NCI-H2029 (cell line): Measurements from ENCODE around the gene IFNL4.
A peak's percentile ranks its signal among the peaks of the same experiment; 100 is the strongest.
"Not testable (repeated sequence)": the region's sequence is repeated elsewhere in the genome, so short reads cannot be mapped to it uniquely, and the experiment has no call there.

ENCODE experiments used
- DNase-seq: peaks from one replicate; lab custom pipeline; 2025; lab: John Stamatoyannopoulos, UW

Gene IFNL4

DNA sequence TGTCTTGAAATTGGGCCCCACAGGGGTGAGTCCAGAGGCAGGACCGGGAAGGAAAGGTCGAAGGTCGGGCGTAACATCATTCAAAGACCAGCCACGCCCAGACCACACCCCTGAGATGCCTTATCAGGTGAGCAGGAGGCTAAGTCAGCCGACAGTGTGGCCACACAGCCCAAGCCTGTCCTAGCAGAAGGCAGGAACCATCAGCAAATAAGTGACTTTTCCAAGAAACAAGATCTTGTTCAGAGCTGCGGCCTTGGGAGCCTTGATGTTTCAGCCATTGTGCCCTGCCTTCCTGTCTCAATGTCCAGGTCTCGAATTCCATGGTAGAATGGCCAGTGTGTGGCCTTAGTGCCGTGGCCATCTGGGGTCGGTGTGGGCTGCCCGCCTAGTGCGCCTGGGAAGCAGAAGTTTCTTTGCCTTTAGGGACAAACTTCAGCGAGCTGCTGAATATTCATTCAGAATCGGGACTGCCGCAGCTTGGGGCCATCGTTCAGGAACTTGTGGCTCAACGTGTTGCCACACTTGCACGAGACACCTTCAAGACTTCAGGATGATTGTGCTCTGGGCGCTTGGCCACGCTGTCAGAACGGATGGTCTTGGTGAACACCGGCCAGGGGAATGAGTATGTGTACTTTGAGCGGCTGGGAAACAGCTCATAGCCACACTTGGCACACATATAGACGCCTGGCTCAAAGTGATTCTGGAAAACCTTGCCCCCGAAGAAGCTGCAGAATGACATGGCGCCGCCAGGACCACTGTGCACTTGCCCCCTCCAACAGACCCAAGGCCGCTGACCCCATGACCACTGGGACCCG lies 6.1 kb upstream of the IFNL4 start:
- DNase-seq: no peak

DNA sequence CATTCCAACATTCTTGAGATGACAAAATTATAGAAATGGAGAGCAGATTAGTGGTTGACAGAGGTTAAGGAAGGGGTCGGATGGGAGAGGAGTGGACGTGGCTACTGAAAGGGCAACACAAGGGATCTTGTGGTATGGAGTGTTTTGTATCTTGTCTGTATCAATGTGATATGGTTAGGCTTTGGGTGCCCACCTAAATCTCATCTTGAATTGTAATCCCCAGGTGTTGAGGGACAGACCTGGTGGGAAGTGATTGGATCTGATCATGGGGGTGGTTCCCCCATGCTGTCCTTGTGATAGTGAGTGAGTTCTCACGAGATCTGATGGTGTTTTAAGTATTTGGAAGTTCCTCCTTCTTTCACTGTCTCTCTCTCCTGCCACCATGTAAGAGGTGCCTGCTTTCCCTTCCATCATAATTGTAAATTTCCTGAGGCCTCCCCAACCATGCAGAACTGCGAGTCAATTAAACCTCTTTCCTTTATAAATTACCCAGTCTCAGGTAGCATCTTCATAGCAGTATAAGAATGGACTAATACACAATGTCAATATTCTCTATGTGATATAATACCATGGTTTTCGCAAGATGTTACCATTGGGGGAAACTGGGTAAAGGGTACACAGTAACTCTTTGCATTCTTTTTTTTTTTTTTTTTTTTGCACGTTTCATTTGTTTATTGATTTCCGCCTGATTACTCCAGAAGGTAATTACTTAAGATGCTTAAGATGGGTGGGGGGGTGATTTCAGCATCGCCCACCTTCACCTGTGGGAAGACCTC lies 4.9 kb upstream of the IFNL4 start:
- DNase-seq: no peak

DNA sequence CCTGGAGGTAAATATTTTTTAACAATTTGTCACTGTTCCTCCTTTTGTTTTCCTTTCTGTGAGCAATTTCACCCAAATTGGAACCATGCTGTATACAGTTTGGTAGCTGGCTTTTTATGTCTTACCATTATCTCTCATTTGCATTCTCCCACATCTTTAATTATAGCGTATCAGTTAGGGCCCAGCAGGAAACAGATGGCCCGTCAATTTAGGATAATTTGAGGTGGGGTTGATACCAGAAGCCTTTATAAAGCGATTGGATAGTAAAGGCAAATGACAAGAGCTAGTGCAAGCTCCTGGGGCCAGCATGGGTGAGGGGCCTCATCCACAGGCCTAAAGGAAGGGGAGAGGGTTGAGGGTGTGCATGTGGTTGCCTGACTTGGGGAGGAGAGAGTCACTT lies 3.8 kb upstream of the IFNL4 start:
- no peak for DNase-seq

DNA sequence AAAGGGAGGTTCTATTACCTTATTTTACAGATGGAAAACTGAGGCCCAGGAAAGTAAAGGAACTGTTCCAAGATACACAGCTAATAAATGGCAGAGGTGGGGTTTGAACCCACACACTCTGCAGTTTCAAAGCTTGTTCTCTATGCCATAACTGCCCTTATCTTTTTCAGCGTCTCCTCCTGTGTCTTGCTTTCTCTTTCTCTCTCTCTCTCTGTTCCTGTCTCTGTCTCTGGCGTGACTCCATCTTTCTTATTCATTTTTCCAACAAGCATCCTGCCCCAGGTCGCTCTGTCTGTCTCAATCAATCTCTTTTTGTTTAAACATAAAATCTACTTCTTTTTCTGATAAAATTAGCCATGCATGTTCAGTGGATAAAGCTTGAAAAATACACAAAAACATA lies 3.2 kb upstream of the IFNL4 start:
- no peak for DNase-seq

DNA sequence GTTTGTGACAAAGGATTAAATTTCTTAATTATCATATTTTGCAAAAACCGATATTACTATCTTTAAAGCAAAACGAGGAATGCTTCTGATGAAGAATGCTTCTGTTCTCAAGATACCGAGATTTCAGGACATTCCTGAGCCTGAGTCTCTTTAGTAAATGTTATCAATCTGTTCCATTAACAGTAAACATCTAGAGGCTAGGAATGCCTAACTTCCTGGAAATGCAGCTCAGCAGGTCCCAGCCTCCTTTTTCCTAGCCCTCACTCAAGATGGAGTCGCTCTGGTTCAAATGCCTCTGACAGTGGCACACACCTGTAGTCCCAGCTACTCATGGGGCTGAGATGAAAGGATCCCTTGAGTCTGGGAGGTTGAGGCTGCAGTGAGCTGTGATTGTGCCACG lies 2.4 kb upstream of the IFNL4 start:
- no peak for DNase-seq

DNA sequence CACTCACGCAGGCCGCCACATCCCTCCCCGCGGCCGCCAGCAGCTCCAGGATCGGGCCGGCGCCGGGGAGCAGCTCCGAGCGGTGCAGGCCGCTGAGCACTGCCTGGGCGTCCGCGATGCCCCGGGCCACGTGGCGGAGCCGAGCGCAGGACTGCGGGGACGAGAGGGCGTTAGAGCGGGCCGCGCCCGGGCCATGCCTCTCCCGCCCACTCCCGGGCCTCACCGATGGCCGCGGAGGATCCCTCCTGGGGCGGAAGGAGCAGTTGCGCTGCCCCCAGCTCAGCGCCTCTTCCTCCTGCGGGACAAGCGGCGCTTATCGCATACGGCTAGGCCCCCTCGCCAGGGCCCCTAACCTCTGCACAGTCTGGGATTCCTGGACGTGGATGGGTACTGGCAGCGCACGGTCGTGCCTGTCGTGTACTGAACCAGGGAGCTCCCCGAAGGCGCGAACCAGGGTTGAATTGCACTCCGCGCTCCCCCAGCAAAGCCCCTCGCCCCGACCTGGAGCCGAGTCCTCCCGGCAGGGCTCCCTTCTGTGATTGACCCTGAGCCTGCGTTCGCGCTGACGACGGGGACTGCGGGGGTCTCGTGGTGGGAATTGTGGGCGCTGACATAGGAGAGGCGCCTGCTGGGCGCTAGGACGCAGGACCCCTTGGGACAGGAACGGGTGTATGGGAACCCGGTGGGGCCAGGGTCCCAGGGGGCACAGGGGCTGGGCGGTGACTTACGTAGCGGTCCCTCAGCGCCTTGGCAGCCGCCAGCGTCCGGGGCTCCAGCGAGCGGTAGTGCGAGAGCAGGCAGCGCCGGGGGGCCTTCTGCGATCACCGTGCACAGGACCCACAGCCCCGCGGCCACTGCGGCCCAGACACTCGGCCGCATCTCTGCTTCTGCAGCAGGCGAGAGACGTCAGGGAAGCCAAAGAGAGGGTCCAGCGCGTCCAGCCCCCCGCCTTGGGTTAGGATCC lies 673 bp downstream of the IFNL4 start:
- no peak for DNase-seq

DNA sequence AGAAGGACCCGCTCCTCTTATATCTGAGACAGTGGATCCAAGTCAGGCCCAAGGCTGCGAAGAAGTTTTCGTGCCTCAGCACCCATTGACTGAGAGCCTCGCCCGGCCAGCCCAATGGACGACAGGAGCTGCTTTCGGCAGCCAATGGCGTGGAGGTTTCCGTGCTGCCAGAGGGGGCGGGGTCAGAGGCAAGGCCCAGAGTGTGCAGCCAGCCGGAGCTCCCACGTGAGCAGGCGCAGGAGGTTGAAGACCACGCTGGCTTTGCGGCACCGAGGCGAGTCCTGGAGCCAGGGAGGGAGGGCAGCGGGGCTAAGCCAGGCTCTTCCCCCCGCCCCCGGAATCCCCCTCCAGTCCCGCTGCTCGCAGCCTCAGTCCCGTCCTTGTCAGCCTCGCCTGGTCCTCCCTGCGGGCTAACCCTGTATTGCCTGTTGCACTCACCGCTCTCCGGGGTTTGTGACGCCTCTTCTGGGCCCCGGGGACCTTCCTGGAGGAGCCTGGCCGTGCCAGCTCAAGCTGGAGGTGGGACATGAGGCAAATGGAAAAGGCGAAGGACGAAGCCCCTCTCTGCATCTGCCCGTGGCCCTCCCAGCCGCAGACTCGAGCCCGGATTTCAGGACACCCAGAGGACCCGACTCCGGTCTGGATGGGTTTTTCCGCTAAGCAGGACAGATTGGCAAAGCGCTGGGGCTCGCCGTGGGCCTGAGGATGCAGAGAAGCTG lies 1.5 kb downstream of the IFNL4 start:
- DNase-seq: no peak

DNA sequence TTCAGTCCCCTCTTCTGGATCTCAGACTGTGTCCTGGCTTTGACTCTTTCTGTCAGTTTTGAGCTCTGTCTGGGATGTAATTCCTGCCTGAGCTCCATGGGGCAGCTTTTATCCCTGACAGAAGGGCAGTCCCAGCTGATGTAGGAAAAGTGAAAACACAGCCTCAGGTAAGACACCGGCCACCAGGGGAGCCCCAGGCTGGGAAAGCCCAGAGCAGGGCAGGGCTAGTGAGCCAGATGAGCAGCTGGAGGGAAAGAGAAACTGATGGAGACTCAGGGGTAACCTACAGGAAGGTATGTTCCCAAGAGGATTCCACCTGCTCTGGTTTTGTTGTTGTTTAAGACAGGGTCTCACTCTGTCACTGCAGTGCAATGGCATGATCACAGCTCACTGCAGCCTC lies 3.5 kb downstream of the IFNL4 start:
- not testable (repeated sequence) for DNase-seq

DNA sequence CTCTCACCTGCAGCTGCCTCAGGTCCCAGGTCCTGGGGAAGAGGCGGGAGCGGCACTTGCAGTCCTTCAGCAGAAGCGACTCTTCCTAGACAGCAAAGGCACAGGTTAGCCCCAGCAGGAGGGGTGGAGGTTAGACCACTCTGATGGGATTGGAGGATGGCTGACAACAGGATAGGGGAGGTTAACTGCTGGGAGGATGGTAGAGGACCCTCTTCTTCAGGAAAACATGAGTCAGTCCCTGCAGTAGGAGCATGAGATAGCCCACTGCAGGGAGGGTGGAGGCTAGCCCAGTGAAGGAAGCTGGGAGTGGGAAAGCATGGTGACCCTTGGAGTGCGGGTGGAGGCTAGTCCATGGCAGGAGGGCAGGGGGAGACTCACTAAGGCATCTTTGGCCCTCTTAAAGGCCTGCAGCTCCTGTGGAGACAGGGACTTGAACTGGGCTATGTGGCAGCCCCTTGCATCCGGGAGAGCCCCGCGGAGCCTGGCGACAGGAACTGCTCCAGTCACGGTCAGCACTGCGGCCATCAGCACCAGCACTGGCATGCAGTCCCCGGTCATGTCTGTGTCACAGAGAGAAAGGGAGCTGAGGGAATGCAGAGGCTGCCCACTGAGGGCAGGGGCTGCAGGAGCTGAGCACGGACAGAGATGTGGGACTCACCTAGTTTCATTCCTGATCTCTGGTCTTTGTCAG lies 4.1 kb downstream of the IFNL4 start, which contains the start of gene IFNL3:
IFNL3 (minus strand) TSS at position 597 of the 691 bp plus-strand sequence; CDS start at position 558, 39 bp downstream.
- DNase-seq: not testable (repeated sequence)

DNA sequence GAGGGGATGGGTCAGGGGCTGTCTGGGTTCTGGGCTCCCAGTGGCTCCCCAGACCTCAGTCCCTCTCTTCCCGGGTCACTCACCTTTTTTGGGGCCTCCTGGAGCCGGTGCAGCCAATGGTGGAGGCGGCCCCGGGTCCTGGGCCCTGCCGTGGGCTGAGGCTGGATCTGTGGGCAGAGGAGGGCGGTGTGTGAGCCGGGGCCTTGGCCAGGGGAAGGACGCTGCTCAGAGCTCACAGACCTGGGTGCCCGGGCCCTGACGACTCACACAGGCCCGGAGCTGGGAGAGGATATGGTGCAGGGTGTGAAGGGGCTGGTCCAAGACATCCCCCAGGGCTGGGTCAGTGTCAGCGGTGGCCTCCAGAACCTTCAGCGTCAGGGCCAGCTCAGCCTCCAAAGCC lies 4.9 kb downstream of the IFNL4 start:
- DNase-seq: not testable (repeated sequence)

DNA sequence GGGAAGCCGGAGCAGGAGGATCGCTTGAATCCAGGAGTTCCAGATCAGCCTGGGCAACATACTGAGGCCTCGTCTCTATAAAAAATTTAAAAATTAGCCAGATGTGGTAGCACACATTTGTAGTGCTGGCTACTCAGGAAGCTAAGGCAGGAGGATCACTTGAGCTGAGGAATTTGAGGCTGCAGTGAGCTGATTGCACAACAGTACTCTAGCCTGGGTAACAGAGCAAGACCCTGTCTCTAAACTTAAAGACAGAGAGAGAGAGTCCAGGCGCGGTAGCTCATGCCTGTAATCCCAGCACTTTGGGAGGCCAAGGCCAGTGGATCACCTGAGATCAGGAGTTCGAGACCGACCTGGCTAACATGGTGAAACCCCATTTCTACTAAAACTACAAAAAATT lies 8.2 kb downstream of the IFNL4 start:
- DNase-seq: no peak

DNA sequence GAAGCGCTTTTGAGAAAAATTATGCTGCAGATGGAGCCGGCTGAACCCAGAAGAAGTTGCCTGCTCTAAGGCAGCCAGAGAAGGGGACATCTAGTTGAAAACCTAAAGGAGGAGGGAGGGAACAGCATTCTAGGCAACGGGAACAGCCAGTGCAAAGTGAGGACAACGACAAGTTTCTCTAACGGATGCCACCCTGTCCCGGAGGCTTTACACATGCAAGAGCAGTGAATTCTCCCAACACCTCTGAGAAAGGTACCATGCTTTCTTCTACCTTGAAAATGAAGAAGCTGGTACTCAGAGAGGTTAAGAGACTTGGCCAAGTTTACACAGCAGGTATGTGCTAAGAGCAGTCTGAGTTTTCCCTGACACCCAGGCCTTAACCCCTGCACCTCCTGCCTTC lies 9.7 kb downstream of the IFNL4 start:
- no peak for DNase-seq

DNA sequence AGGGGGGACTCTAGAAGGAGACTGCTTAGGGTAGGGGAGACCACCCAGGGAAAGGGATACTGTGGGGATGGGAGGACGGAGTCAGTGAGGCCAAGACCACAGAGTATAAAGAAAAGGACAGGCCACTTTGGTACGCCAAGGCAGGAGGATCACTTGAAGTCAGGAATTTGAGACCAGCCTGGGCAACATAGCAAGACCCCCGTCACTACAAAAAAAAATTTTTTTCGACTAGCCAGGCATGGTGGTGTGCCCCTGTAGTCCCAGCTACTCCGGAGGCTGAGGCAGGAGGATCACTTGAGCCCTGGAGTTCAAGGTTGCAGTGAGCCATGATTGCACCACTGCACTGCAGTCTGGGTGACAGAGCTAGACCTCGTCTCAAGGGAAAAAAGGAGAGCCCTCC lies 10.4 kb downstream of the IFNL4 start:
- DNase-seq: no peak

DNA sequence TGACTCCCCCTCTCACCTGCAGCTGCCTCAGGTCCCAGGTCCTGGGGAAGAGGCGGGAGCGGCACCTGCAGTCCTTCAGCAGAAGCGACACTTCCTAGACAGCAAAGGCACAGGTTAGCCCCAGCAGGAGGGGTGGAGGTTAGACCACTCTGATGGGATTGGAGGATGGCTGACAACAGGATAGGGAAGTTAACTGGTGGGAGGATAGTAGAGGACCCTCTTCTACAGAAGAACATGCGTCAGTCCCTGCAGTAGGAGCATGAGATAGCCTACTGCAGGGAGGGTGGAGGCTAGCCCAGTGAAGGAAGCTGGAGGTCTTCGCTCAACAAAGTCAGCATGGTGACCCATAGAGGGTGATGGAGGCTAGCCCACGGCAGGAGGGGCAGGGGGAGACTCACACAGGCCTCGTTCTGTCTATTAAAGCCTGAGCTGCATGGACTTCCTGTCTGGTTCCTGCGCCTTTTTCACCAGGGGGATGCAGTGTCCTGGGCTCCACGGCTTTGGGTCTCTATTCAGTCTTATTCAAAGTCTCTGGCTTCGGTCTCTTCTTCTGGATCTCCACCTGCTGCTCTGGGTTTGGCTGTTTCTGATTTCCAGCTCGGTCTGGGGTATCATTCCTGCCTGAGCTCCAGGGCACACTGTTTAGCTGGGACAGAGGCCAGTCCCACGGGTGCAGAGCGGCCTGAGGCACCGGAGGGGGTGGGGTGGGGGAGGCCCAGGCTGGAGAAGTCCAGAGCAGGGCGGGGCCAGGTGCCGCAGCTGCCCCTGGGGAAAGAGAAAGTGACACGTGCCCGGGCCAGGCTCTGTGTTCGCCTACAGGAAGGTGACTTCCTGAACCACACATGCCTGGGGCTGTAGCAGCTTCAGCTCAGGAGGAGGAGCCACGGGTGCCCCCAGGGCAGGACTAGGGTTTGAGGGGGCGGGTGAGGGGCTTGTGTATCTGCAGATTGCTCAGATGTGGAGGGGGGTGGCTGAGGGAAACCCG lies 11.2 kb downstream of the IFNL4 start:
- DNase-seq: peak; percentile 12

DNA sequence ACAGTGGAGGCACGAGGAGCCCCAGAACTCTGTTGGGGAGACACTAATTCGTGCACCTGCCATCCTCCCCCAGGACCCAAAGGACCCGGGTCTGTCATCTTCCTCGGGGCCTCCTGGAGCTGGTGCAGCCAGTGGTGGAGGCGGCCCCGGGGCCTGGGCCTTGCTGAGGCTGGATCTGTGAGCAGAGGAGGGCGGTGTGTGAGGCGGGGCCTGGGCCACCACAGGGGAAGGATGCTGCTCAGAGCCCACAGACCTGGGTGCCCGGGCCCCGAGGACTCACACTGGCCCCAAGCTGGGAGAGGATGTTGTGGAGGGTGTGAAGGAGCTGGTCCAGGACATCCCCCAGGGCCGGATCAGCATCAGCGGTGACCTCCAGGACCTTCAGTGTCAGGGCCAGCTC lies 12.1 kb downstream of the IFNL4 start:
- DNase-seq: no peak

DNA sequence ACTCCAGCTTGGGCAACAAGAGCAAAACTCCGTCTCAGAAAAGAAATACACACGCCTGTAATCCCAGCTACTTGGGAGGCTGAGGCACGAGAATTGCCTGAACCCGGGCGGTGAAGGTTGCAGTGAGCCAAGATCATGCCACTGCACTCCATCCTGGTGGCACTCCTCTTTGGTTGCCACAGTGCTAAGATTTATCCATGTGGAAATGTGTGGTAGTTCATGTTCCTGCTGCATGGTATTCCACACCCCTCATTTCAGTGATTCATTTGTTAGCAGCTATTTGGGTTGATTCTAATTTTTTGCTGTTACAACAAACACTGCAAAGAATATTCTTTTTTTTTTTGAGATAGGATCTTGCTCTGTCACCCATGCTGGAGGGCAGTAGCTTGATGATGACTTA lies 15.9 kb downstream of the IFNL4 start:
- DNase-seq: no peak

DNA sequence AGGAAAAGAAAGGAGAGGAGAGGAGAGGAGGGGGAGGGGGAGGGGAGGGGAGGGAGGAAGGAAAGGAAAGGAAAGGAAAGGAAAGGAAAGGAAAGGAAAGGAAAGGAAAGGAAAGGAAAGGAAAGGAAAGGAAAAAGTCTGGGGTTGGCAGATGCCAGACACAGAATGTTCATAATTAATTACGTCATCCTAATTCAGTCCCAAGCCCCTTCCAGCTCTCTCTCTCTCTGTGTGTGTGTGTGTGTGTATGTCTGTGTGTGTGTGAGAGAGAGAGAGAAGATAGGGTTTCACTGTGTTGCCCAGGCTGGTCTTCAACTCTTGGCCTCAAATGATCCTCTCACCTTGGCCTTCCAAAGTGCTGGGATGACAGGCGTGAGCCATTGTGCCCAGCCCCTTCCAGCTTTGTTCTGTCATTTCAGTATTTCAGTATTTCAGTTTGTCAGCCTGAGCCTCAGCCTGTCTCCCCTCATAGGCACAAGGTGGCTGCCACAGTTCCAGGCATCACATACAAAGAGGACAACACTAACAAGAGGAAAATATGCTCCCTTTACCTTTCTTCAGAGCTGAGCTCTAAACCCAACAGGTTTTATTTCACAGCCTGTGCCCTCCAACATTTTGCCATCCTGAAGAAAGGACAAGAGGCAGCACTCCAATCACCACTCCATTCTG lies 18.4 kb downstream of the IFNL4 start:
- DNase-seq: no peak

DNA sequence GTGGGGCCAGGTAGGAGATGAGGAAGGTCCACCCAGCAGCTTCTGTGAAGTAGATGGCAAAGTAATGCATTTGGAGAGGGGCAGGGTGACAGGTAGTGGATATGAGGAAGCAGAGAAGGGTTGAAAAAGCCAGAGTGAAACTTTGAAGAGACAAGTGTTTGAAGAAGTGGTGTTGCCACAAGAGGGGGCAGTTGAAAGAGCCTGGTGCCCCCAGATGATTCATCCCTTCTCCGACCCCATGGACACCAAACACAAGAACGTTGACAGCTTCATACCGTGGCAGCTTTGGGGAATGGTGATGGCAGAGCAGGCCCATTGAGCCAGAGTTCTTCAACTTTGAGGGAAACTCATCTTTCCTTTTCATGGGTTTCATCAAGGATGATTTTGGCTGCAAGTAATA lies 23.7 kb downstream of the IFNL4 start:
- no peak for DNase-seq

DNA sequence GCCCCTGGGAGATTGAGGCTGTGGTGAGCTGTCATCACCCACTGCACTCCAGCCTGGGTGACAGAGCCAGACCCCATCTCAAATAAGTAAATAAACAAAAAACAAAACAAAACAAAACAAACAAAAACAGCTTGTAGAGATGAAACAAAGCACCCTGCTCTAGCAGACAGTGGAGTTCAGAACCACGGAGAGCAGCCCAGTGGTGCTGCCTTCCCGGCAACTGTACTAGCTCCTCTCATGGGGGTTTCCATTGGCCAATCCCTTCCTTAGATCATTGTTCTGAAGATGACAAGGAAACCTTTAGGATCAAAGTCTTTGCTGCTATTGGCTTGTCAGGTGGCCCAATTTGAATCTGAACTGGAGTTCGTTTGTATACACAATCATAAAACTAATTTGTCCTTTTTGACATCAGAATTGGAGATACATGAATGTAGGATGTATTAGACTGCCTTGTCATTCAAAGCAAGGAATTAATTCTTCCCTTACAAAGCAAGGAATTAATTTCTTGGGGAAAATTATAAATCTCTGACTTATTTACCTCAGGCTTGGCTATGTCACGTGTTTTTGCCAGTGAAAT lies 24.9 kb downstream of the IFNL4 start:
- no peak for DNase-seq
